ENCODE measurements around the gene PPP2R2D. TPM values are rescaled to one million over a fixed set of nuclear protein-coding genes. Genes with fewer than 3 reads are reported as not detected.

Gene PPP2R2D
- total RNA-seq, 1 donor from 2014 or later: 28.3 TPM

- Histone ChIP-seq H3K27me3 (no peaks in the 10 kb centered on the region), H3K9me3 (no peaks in the 10 kb centered on the region), H3K4me1 (no peaks in the 10 kb centered on the region), H3K27ac (no peak overlapping the region), H3K36me3 (peaks cover 17% of the 10 kb centered on the region), H3K4me3 (no peak overlapping the region)
- ATAC-seq: peak; percentile 6
- intact Hi-C loops (cut with DNase I): no loop called here
- DNase-seq: peak; percentile 57
- TF ChIP-seq CTCF (IDR thresholded peaks at IDR 0.05): no peak
Measured at GRCh38 chr10:131960631-131961046, 59.8 kb downstream of the PPP2R2D start.

GRCh38 chr10:131961047-131961776 is 60.4 kb downstream of the PPP2R2D start:
- ATAC-seq: peak; percentile 49
- no peak for TF ChIP-seq CTCF (IDR thresholded peaks at IDR 0.05)
- Histone ChIP-seq H3K4me3 (no peak overlapping the region), H3K27me3 (no peaks in the 10 kb centered on the region), H3K9me3 (no peaks in the 10 kb centered on the region), H3K36me3 (peaks cover 15% of the 10 kb centered on the region), H3K4me1 (no peaks in the 10 kb centered on the region), H3K27ac (no peak overlapping the region)
- peak; percentile 58 for DNase-seq
- intact Hi-C loops (cut with DNase I): no loop called here

DNA sequence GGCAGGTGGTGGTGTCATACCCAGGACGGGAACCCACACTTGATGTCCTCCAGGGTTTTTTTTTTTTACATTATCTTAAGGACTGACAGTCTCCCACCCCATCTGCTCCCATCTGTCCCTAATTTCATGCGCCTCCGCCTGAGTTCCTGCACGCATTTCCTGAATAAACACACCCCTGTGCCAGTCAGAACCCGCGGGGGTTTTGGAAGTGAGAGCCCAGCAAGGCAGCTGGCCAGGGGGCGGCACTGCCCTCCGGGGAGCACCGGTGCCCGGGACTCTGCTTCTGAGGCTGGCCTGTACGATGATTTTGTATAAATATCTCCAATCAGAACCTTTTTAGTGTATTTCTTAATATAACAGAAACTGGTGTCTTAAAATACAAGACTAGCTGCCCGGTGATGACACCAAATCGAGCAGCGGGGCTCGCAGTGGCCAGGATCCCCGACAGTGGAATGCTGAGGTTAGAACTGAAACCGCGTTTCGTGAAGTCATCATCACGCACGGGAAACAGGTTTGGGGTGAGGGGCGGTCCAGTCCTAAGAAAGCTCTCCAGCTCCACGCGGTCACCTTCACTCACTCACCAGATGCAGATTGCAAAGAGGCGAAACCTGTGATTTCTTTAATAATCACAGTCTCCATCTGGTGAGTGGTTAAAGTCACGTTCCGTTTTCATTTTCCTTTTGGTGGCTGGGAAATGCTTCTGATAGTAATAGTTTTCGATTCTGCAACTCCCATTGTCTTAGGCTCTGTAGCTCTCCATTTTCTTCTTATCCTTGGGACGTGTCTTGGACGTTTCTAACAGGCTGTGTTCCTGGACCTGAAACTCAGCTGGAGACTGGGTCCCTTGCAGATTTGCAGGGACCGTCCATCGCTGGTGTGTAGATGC is 61.2 kb downstream of the PPP2R2D start:
- H3K27ac ChIP-seq: no peak overlapping the region
- H3K4me3 ChIP-seq: no peak overlapping the region
- H3K9me3 ChIP-seq: no peaks in the 10 kb centered on the region
- no peak for ATAC-seq
- intact Hi-C loops (cut with DNase I): no loop called here
- TF ChIP-seq CTCF (IDR thresholded peaks at IDR 0.05): no peak
- H3K4me1 ChIP-seq: no peaks in the 10 kb centered on the region
- peaks cover 7% of the 10 kb centered on the region for H3K36me3 ChIP-seq
- no peaks in the 10 kb centered on the region for H3K27me3 ChIP-seq
- peak; percentile 62 for DNase-seq

DNA sequence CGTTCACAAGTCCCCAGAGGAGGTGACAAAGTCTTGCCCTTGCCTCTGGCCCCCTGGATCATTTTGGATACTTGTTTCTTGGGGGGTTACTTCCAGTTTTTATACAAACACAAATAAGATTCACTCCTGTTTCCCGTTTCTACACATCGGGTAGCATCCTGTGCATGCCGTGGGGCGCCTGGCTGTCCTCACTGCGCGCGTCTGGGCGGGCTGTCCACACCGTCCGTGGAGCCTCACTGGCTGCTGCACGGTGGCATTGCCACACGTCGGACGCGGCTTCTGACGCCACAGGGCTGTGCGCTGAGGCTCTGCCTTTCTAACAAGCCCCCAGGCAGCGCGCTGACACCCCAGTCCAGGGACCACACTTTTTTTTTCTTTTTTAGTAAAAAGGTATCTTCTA is 62.5 kb downstream of the PPP2R2D start:
- Histone ChIP-seq H3K4me3 (no peak overlapping the region), H3K4me1 (no peaks in the 10 kb centered on the region), H3K9me3 (no peaks in the 10 kb centered on the region), H3K27me3 (no peaks in the 10 kb centered on the region), H3K27ac (no peak overlapping the region), H3K36me3 (peaks cover 12% of the 10 kb centered on the region)
- DNase-seq: no peak
- intact Hi-C loops (cut with DNase I): no loop called here
- no peak for ATAC-seq
- no peak for TF ChIP-seq CTCF (IDR thresholded peaks at IDR 0.05)

DNA sequence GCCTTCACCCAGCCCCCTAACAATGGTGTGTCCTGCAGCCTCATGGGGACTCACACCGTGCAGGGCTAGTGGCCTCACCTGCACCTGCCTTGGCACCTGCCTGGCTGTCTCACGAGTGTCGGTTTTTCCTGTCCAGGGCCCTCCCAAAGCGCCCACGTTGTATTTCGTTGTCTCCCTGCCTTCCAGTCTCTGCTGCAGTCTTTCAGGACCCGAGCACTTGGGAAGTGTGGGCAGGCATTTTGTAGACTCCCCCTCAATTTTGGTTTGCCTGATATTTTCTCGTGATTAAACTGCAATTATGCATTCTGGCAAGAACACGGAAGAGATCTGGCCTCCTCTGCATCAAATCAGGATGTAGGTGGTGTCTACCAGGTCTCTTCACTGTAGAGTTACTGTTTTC is 63.0 kb downstream of the PPP2R2D start:
- H3K4me3 ChIP-seq: no peak overlapping the region
- TF ChIP-seq CTCF (IDR thresholded peaks at IDR 0.05): no peak
- no peak for DNase-seq
- H3K4me1 ChIP-seq: no peaks in the 10 kb centered on the region
- peaks cover 17% of the 10 kb centered on the region for H3K36me3 ChIP-seq
- H3K27ac ChIP-seq: no peak overlapping the region
- no peaks in the 10 kb centered on the region for H3K27me3 ChIP-seq
- intact Hi-C loops (cut with DNase I): no loop called here
- no peaks in the 10 kb centered on the region for H3K9me3 ChIP-seq
- ATAC-seq: no peak

Measured in upper lobe of right lung (tissue), 1 donor.